OCI-LY7 (cell line): ENCODE results near the gene TRPM2.

ENCODE experiments used
- EZH2phosphoT487 ChIP-seq: fragments of 200-600 bp; sonication (generic); IDR thresholded peaks from 2 replicates; pipeline ENCODE4 v1.6.1; 2018; ENCODE audit warnings: low read depth, borderline replicate concordance, mild to moderate bottlenecking, mixed run types, antibody characterized with exemption, low read length, moderate library complexity, mixed read lengths
- TF ChIP-seq, protein P1 (sequence below): fragments of 200-600 bp; sonication (generic); conservative IDR thresholded peaks from 2 replicates; pipeline ENCODE4 v1.5.1; 2014; ENCODE audit warnings: mild to moderate bottlenecking, antibody characterized with exemption, low read length, moderate library complexity, mixed read lengths

DNA sequence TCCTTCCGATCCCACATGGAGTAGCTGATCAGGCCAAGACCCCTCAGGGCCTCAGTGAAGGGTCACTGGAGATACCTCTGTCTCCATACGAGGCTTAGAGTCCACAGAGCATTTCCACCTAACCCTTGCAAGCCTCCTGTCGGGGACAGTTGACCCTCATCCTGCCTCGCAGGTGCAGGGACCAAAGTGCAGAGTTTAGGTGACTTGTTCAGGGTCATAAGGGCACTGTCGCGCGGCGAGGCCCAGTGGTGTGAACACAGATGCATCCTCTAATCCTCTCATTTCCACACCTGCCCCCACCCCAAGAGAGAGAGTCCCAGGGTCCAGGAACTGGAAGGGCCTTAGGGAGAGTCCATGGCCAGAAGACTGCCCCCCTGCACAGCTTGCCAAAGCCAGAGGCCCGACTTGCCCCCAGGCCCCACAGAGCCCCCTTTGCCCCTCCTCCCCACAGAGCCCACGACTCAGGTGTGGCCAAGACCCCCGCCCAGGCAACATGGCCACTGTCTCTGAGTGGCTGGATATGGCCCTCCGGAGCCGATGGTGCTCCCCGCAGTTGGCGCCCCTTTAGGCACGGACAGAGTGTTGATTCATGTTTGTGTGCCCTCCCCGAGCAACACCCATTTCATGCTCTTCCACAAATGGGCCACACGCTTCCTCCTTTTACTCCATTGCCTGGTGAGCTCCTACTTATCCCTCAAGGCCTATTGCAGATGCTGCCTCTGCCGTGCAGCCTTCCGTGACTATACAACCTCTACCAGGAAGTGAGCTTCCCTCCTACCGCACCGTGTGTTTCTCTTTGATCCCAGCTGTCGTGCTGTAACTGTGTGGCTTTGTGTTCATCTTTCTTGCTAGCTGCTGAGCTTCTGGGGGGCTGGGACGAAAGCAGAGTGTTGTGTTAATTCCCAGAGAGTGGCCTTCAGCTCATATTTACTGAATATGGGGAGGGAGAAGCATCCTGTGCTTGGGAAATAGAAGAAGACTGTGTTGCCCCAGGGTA is 1.7 kb downstream of the TRPM2 start:
- TF ChIP-seq, protein P1, sequence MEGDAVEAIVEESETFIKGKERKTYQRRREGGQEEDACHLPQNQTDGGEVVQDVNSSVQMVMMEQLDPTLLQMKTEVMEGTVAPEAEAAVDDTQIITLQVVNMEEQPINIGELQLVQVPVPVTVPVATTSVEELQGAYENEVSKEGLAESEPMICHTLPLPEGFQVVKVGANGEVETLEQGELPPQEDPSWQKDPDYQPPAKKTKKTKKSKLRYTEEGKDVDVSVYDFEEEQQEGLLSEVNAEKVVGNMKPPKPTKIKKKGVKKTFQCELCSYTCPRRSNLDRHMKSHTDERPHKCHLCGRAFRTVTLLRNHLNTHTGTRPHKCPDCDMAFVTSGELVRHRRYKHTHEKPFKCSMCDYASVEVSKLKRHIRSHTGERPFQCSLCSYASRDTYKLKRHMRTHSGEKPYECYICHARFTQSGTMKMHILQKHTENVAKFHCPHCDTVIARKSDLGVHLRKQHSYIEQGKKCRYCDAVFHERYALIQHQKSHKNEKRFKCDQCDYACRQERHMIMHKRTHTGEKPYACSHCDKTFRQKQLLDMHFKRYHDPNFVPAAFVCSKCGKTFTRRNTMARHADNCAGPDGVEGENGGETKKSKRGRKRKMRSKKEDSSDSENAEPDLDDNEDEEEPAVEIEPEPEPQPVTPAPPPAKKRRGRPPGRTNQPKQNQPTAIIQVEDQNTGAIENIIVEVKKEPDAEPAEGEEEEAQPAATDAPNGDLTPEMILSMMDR: no peak
- TF ChIP-seq EZH2phosphoT487: no peak
